ENCODE measurements around the gene TNS2. TPM values are rescaled to one million over a fixed set of nuclear protein-coding genes. Genes with fewer than 3 reads are reported as not detected.
"Not testable (repeated sequence)": the region's sequence is repeated elsewhere in the genome, so short reads cannot be mapped to it uniquely, and the experiment has no call there.

TNS2 gene
- total RNA-seq, 1 donor from 2014 or later: 2.5 TPM

GRCh38 chr12:53091756-53092155, 41.9 kb downstream of the TNS2 start:
- no peak overlapping the region for H3K27ac Mint-ChIP-seq (ENCODE audit: unreplicated experiment)
- peaks cover 3% of the 10 kb centered on the region for H3K9me3 Mint-ChIP-seq (ENCODE audit: unreplicated experiment)
- no peaks in the 10 kb centered on the region for H3K36me3 Mint-ChIP-seq (ENCODE audit: unreplicated experiment)
- peaks cover under 1% of the 10 kb centered on the region for H3K4me1 Mint-ChIP-seq (ENCODE audit: low read depth, unreplicated experiment)
- H3K4me3 Mint-ChIP-seq (ENCODE audit: unreplicated experiment): no peak overlapping the region
- TF ChIP-seq CTCF (IDR thresholded peaks at IDR 0.05; ENCODE audit: partially characterized antibody, unreplicated experiment): no peak
- peaks cover 13% of the 10 kb centered on the region for H3K27me3 Mint-ChIP-seq (ENCODE audit: unreplicated experiment)
- no peak for DNase-seq

GRCh38 chr12:53093777-53094393, 44.0 kb downstream of the TNS2 start:
- no peaks in the 10 kb centered on the region for H3K36me3 Mint-ChIP-seq (ENCODE audit: unreplicated experiment)
- H3K27ac Mint-ChIP-seq (ENCODE audit: unreplicated experiment): no peak overlapping the region
- H3K4me3 Mint-ChIP-seq (ENCODE audit: unreplicated experiment): no peak overlapping the region
- no peak for TF ChIP-seq CTCF (IDR thresholded peaks at IDR 0.05; ENCODE audit: partially characterized antibody, unreplicated experiment)
- H3K27me3 Mint-ChIP-seq (ENCODE audit: unreplicated experiment): peaks cover 25% of the 10 kb centered on the region
- H3K4me1 Mint-ChIP-seq (ENCODE audit: low read depth, unreplicated experiment): peaks cover 8% of the 10 kb centered on the region
- no peak for DNase-seq
- H3K9me3 Mint-ChIP-seq (ENCODE audit: unreplicated experiment): peaks cover 6% of the 10 kb centered on the region

GRCh38 chr12:53094394-53094787, 44.5 kb downstream of the TNS2 start:
- TF ChIP-seq CTCF (IDR thresholded peaks at IDR 0.05; ENCODE audit: partially characterized antibody, unreplicated experiment): no peak

GRCh38 chr12:53094796-53095595, 45.1 kb downstream of the TNS2 start:
- peaks cover 32% of the 10 kb centered on the region for H3K27me3 Mint-ChIP-seq (ENCODE audit: unreplicated experiment)
- not testable (repeated sequence) for H3K27ac Mint-ChIP-seq (ENCODE audit: unreplicated experiment)

More at GRCh38 chr12:53094394-53094787, 44.5 kb downstream of the TNS2 start:
- Mint-ChIP-seq H3K9me3 (ENCODE audit: unreplicated experiment) (peaks cover 6% of the 10 kb centered on the region), H3K36me3 (ENCODE audit: unreplicated experiment) (no peaks in the 10 kb centered on the region), H3K4me1 (ENCODE audit: low read depth, unreplicated experiment) (peaks cover 8% of the 10 kb centered on the region), H3K4me3 (ENCODE audit: unreplicated experiment) (no peak overlapping the region), H3K27me3 (ENCODE audit: unreplicated experiment) (peaks cover 30% of the 10 kb centered on the region), H3K27ac (ENCODE audit: unreplicated experiment) (no peak overlapping the region)
- no peak for DNase-seq

GRCh38 chr12:53095596-53095895, 45.7 kb downstream of the TNS2 start:
- H3K4me1 Mint-ChIP-seq (ENCODE audit: low read depth, unreplicated experiment); H3K4me3 Mint-ChIP-seq (ENCODE audit: unreplicated experiment): not testable (repeated sequence)

More at GRCh38 chr12:53094796-53095595, 45.1 kb downstream of the TNS2 start:
- not testable (repeated sequence) for DNase-seq; H3K4me1 Mint-ChIP-seq (ENCODE audit: low read depth, unreplicated experiment); H3K4me3 Mint-ChIP-seq (ENCODE audit: unreplicated experiment); H3K36me3 Mint-ChIP-seq (ENCODE audit: unreplicated experiment); H3K9me3 Mint-ChIP-seq (ENCODE audit: unreplicated experiment)

More at GRCh38 chr12:53095596-53095895, 45.7 kb downstream of the TNS2 start:
- H3K9me3 Mint-ChIP-seq (ENCODE audit: unreplicated experiment); DNase-seq; H3K36me3 Mint-ChIP-seq (ENCODE audit: unreplicated experiment); H3K27ac Mint-ChIP-seq (ENCODE audit: unreplicated experiment): not testable (repeated sequence)
- H3K27me3 Mint-ChIP-seq (ENCODE audit: unreplicated experiment): peaks cover 32% of the 10 kb centered on the region

Measured in glutamatergic neuron (in vitro differentiated cells).